GM18873 (cell line): ENCODE data around the gene VWA7.

Source experiments
- ATAC-seq: cut with Tn5 transposase; IDR thresholded peaks from one replicate; pipeline ENCODE4 v1.9.1; 2021; ENCODE audit warnings: mild to moderate bottlenecking, moderate library complexity, moderate number of reproducible peaks; ENCODE audit not compliant: unreplicated experiment, low FRiP score

VWA7 gene

DNA sequence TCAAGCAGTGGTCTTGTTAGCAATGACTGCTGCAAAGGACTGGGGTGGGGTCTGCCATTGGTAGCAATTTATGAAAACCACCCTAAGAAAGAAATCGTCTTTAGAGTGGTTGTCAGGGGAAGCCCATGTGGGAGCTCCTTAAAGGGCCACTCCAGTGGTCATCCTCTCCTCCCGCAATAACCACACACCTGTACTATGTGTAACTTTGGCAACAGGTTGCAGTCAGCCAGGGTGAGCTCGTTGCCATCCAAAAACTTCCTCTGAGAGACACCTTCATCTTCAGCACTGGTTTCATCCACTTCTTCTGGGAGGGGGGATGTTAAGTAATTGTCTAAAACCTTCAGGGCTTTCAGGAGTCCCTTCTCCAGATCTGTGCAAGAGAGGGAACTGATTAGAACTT, 45.1 kb downstream of the VWA7 start:
- ATAC-seq = no peak

GRCh38 chr6:31730631-31731086, 46.5 kb downstream of the VWA7 start:
- no peak for ATAC-seq

GRCh38 chr6:31729979-31730630, 47.0 kb downstream of the VWA7 start:
- no peak for ATAC-seq

- no peak for ATAC-seq
Observed at GRCh38 chr6:31729515-31729978, 47.6 kb downstream of the VWA7 start.

- ATAC-seq = no peak
Observed at GRCh38 chr6:31728767-31729514, 48.2 kb downstream of the VWA7 start, which contains the start of gene DDAH2. DDAH2 (minus strand) TSS chr6:31729299; CDS start chr6:31729161, 138 bp downstream.

- no peak for ATAC-seq
Observed at GRCh38 chr6:31727717-31728671, 49.1 kb downstream of the VWA7 start.

- ATAC-seq = no peak
Observed at GRCh38 chr6:31727034-31727716, 50.0 kb downstream of the VWA7 start.

GRCh38 chr6:31725502-31726350, 51.4 kb downstream of the VWA7 start:
- no peak for ATAC-seq

DNA sequence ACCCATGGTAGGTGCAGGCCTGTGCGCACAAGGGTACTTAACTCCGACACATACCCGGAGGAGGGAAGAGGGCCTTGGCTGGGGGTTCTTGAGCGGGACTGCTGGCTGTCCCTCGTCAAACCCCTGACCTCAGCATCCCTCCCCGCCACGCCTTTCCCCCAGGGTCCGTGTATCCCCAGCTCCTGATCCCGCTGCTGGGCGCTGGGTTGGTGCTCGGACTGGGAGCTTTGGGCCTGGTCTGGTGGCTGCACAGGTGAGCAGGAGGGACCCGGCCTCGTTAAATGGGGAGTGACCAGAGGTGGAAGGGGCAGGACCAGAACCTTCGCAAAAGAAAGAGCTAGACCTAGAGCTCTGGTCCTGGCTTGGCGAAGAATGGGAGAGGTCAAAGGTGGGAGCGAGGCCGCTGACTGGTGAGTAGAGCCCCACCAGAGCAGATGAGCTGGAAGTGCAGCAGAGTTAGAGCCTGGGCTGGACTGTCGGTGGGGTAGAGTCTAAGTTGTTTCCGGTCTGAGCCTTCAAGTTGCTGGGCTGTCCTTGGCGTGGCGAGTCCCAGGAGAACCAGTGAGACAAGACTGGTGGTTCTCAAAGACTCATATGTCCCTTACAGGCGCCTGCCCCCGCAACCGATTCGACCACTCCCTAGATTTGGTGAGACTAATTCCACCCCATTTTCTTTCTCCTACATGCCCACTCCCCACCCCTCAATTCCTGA, 53.0 kb downstream of the VWA7 start:
- ATAC-seq = no peak

GRCh38 chr6:31723245-31723979, 53.7 kb downstream of the VWA7 start, which contains the start of gene MPIG6B:
MPIG6B (plus strand) TSS chr6:31723373; CDS start chr6:31723384, 11 bp downstream.
- ATAC-seq = no peak

- no peak for ATAC-seq
Observed at GRCh38 chr6:31722173-31722572, 55.0 kb downstream of the VWA7 start.

DNA sequence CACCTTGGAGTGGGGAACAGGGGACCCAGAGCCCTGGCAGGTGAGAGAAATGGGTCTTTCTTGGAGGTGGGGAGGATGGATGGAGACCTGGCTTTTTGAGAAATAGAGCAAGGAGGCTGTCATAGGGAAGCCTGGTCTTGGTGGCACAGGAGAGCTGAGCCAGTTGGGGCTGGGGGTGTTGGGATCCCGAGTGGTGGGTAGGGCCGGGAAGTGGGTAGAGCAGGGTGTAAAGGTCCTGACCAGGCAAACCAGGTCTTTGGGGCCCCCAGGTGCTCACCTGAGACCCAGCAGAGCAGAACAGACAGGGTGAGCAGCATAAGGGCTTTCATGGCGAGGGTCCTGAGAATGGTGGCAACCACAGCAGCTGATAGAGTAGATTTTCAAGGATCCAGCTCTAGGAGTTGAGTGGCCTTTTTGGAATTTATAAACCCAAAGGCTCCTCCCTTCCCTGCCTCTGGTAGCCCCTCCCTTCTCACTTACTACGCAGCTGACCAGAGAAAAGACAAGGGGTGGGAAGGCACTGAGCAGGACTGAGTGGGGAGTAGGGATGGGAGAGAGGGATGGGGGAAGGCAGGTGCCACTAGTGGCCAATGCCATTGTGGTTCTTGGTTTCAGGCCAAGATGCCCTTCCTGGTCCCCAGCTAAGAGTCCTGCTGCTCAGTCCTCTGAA, 55.6 kb downstream of the VWA7 start, which contains the start of gene LY6G6C:
Gene LY6G6C (minus strand): TSS at position 396 of the 670 bp plus-strand sequence. CDS start 67 bp downstream, at position 329.
- ATAC-seq = no peak

DNA sequence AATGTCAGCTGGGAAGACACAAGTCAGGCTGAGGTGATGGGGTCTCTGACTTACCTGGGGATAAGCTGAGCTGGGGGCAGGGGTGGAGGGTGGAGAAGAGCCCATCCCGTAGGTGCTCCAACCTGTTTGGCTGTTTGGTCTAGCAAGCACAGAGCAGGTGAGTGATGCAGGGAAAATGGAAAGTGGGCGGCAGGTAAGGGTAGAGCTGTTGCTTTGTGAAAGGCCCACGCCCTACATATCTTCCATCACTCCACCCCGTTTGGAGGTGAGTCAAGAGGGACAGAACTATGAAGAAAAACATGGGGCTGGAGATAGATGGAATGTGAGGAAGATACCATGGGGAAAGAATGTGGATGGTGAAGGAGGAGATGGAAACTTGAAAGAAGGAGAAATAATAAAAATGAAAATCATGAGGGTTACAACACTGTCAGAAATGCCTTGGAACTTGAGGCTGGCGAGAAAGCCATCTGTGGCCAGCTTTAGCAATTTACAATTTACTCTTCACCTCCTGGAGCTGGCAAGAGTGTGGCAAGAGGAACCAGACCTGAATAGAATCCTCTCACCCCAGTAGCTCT, 56.8 kb downstream of the VWA7 start:
- no peak for ATAC-seq

GRCh38 chr6:31719001-31719400, 58.1 kb downstream of the VWA7 start:
- ATAC-seq = no peak

- no peak for ATAC-seq
Observed at GRCh38 chr6:31718265-31718664, 58.9 kb downstream of the VWA7 start.

DNA sequence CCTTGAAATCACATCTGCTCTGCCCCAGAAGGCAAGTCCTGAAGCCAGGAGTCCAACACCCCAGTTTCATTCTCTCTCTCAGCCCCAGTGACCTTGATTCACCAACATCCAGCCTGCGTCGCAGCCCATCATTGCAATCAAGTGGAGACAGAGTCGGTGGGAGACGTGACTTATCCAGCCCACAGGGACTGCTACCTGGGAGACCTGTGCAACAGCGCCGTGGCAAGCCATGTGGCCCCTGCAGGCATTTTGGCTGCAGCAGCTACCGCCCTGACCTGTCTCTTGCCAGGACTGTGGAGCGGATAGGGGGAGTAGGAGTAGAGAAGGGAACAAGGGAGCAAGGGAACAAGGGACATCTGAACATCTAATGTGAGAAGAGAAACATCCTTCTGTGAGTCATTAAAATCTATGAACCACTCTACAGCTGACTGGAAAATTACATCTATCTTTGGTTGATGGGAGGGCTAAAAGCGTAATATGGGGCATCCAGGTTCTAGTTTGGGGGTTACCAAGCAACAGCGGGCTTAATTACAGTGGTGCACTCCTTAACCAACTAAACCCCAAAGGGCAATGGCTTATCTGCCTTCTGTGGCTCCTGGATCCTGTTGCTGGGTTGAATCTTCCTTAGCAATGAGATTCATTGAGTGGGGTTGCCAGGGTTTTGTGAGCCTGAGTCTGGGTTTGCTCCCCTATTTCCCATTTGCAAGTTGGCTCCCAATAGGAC, 59.5 kb downstream of the VWA7 start:
- no peak for ATAC-seq
